Stimulated activated CD4-positive, alpha-beta T cell treated with anti-CD3 and anti-CD28 coated beads, Interleukin-4, amount 100 ng/mL, for 48 hours (primary cell): ENCODE measurements around the gene ESPL1.
A peak's percentile ranks its signal among the peaks of the same experiment; 100 is the strongest.
"Not testable (repeated sequence)": the region's sequence is repeated elsewhere in the genome, so short reads cannot be mapped to it uniquely, and the experiment has no call there.

Experiments
- DNase-seq, 2 donors: peaks; one replicate each; pipeline ENCODE4 v3.0.0-alpha.2; 2020; ENCODE audit warnings: low read depth in 2 of 2

ESPL1 gene

DNA sequence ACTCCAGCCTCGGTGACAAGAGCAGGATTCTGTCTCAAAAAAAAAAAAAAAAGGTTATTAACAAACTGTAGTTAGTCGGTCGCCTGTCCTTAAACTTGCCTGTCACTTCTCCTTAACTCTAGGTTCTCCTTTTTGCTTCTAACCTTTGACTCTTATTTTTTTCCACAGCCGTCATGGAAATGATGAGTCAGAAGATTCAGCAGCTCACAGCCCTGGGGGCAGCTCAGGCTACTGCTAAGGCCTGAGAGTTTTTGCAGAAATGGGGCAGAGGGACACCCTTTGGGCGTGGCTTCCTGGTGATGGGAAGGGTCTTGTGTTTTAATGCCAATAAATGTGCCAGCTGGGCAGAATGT lies 31.0 kb downstream of the ESPL1 start:
- peak; percentile 20 to 26 for DNase-seq

GRCh38 chr12:53299454-53300180 lies 31.5 kb downstream of the ESPL1 start, which contains the start of gene MYG1:
Gene MYG1, plus strand, starts transcription at chr12:53299695. Its CDS starts 43 bp downstream, at chr12:53299738.
- peak; percentile 77 to 80 for DNase-seq

DNA sequence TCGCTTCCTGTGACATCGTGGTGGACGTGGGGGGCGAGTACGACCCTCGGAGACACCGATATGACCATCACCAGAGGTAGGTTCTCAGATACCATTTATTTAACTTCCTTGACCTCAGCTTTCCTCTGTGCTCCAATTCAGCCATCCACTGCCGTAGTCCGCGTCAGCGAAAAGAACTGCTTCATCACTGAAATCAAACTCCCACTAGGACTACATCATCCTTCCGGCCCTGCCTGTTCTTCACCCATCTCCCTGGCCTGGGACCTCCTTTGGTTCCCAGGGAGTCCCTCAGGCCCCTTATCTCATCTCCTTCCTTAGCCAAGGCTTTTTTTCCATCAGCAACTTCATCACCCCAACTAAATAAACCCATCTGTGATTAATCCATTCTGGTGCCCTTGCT lies 32.1 kb downstream of the ESPL1 start:
- peak in 1 of 2 donors; percentile 17 for DNase-seq

DNA sequence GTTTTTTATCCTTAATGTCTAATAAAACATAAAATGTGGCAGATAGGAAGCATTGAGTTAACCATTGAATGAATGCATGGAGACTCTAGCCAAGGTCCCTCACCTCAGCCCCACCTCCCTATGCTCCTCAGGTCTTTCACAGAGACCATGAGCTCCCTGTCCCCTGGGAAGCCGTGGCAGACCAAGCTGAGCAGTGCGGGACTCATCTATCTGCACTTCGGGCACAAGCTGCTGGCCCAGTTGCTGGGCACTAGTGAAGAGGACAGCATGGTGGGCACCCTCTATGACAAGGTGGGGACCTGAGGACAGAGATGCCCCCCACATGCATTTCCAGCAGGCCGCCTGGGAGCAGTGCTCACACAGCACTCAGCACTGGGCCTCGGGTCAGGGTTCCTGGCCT lies 34.8 kb downstream of the ESPL1 start:
- DNase-seq, result no peak

GRCh38 chr12:53306826-53307225 lies 38.7 kb downstream of the ESPL1 start:
- no peak for DNase-seq

DNA sequence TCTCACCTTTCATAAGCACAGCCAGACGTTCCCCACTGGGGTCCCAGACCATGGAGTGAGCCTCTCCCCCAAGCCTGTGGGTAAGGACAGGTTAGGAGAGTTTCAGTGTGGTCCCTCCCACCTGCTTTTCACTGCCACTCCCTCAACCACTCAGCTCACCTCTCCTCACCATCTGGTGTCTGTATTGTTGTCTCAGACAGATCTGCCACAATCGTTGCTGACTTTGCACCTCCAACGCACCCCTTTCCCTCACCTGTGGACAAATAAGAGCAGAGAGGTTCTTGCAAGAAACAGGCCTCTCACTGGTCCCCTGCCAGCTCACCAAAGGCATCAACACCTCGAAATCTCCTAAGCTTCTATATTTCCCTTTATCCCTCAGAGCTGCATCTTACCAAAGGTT lies 40.2 kb downstream of the ESPL1 start:
- DNase-seq, result no peak

GRCh38 chr12:53313996-53314395 lies 45.9 kb downstream of the ESPL1 start:
- no peak for DNase-seq

- DNase-seq, result no peak
Measured at GRCh38 chr12:53320352-53321195, 52.5 kb downstream of the ESPL1 start.

DNA sequence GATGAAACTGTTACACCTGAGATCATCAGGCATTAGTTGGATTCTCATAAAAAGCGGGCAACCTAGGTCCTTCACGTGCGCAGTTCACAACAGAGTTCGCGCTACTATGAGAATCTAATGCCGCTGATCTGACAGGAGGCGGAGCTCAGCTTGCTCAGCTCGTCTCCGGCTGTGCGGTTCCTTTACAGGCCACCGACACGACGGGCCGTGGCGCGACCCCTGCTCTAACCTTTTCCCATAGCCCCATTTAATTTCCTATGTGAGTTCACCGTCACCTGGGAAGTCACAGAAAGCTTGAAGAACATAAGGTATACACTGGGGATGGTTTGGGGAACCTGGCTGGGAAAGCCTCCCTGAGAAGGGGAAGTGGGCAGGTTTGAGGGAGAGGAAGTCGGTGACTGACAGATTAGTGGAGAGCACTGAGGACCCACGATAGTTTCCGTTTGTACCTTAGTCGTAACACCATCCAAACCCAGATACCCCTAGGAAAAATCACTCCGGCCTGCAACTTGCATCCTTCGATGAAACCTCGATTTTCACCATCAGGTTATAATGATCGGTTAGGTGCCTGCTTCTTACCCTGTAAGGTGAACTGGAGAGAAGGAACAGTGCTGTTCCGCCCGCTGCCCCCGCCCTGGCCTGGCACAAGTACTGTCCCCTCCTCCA lies 56.1 kb downstream of the ESPL1 start:
- peak; percentile 36 to 52 for DNase-seq

DNA sequence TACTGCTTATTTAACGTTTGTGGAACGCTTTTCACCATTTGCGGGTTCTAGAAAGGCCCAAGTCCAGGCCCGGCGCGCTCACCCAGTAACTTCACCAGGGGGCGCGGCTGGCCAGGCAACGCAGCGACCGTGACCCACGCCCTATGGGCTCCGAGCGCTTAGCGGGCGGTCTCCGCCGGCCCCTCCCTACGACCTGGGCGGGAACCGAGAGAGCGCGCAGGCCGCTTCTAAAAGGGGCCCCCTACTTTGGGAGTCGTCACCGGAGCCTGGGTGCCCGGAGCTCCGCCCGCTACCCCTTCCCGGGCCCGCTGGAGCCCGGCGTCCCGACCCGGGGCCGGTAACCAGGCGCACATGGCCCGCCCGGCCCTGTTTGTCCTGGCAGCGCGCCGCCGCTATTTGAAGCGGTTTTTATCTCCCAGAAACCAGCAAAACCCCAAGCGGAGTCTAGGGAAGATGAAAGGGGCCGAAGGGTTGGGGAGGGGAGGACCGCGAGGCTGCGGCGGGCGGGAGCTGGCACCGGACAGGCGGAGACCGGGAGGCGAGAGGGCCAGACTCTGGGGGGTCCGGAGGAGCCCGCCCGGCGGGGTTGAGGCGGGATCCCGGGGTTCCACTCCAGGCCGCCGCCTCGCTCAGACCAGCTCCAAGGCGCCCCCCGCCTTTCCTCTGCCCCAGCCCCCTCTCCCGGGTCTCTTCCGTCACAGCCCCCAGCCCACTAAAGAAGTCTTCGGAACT lies 56.8 kb downstream of the ESPL1 start:
- DNase-seq, result peak; percentile 79 to 93

GRCh38 chr12:53325511-53326061 lies 57.5 kb downstream of the ESPL1 start:
- DNase-seq, result peak; percentile 17 to 24

- DNase-seq, result no peak
Measured at GRCh38 chr12:53326460-53327185, 58.5 kb downstream of the ESPL1 start.

GRCh38 chr12:53327435-53328042 lies 59.4 kb downstream of the ESPL1 start:
- DNase-seq, result no peak

DNA sequence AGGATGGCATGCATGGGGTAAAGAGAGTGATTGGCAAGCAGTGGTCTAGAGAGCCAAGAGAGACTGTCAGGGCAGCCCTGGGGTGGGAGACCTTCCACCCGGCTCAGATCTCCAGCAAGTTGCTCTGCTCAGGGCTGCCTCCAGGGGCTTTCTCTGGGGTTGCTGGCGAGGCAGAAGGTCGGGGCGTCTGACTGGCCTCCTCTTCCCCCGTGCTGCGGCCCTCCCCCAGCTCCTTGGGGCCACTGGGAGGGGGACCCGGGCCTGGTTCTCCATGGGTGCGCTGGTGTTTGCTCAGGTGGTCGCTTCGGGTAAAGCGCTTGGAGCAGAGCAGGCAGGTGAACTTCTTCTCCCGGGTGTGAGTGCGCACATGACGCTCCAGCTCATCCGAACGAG lies 59.9 kb downstream of the ESPL1 start:
- DNase-seq, result no peak

- DNase-seq, result no peak
Measured at GRCh38 chr12:53330671-53331070, 62.6 kb downstream of the ESPL1 start.

GRCh38 chr12:53332339-53332738 lies 64.2 kb downstream of the ESPL1 start:
- not testable (repeated sequence) for DNase-seq

DNA sequence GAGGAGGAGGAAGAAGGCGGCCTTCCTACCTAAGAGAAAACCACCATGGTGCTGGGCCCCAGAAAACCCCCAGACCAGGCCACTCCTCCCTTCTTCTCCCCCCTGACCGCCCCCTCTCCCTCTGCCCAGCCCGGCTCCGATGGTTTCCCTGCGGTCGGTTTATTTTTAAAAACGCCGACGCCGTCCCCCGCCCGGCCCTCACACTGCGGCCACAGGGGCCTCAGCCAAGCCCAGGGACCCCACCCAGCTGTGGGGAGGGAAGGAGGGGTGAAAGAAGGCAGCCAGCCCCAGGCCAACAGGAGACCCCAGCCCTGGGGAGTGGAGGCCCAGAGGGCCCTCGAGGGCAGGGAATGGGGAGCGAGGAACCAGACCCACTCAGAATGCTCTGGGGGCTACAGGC lies 64.6 kb downstream of the ESPL1 start:
- DNase-seq, result no peak

DNA sequence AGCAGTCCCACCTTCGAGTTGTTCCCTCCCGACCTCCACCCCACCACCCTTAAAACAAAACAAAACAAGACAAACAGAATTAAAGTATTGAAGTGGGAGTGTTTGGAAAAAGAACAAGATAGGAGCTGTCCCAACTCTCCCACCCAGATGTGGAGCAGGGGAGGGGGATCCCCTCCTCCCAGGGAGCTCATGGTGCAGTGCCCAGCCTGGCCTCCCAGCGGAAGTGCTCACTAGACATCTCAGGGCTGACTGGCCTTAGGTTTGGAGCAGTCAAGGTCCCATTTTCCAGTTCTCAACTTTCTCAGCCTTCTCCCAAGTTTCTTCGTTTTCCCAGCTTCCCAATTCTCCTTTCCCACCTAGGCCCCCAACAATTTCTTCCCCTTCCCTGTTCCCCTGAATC lies 65.2 kb downstream of the ESPL1 start:
- DNase-seq, result no peak

GRCh38 chr12:53333845-53334244 lies 65.7 kb downstream of the ESPL1 start:
- DNase-seq, result no peak

DNA sequence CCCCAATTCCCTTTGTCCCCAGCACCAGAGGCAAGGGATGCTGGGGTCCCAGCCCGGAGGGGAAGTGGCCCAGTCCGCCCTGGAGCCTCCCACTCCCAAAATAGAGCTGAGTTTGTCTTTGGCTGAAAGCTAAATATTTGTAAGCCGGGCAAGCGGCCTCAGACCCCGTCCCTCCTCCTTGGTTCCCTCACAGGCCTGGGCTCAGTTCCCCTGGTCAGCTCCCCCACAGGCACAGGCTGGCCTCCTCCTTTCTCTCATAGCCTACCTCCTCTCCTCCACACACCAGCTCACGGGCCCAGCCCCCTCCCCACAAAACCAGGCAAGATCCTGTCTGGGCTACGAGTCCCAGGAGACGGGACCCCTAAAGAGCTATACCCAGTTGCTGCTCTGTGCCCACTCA lies 66.7 kb downstream of the ESPL1 start:
- DNase-seq, result no peak
